Thoracic aorta (tissue), 2 donors: ENCODE data around the gene MAP1LC3A. TPM values are rescaled to one million over a fixed set of nuclear protein-coding genes. Genes with fewer than 3 reads are reported as not detected.
"Not testable (repeated sequence)": the region's sequence is repeated elsewhere in the genome, so short reads cannot be mapped to it uniquely, and the experiment has no call there.

Experiments
- ATAC-seq: fragments of 150-250 bp; one replicate; pipeline ENCODE4 v1.8.0; 2017; ENCODE audit warnings: low read depth; ENCODE audit not compliant: insufficient number of reproducible peaks, low FRiP score
- DNase-seq: peaks from one replicate; pipeline ENCODE4 v3.0.0-alpha.2; 2020; ENCODE audit warnings: low spot score
- H3K27ac ChIP-seq, 2 donors: fragments of 200-600 bp; sonication (generic); 1 replicate in 1 of 2; 2 replicates in 1 of 2; pipeline ENCODE4 v1.5.1; 2016; ENCODE audit warnings: mild to moderate bottlenecking in 2 of 2, moderate library complexity in 2 of 2
- H3K27me3 ChIP-seq: fragments of 200-600 bp; sonication (generic); replicated peaks from 2 replicates; pipeline ENCODE4 v1.6.0; 2016; ENCODE audit warnings: mild to moderate bottlenecking; ENCODE audit not compliant: insufficient read depth
- H3K36me3 ChIP-seq: fragments of 200-600 bp; sonication (generic); one replicate; pipeline ENCODE4 v1.5.1; 2016
- H3K4me1 ChIP-seq, 2 donors: fragments of 200-600 bp; sonication (generic); 1 replicate in 1 of 2; 2 replicates in 1 of 2; pipeline versions ENCODE4 v1.5.1 to v1.6.0; 2016; ENCODE audit warnings: low read depth in 2 of 2, mild to moderate bottlenecking in 1 of 2; ENCODE audit not compliant: control insufficient read depth in 1 of 2
- H3K4me3 ChIP-seq: fragments of 200-600 bp; sonication (generic); 2 replicates; pipeline ENCODE4 v1.5.1; 2016; ENCODE audit warnings: mild to moderate bottlenecking
- H3K9me3 ChIP-seq: fragments of 200-600 bp; sonication (generic); 2 replicates; pipeline ENCODE4 v1.5.1; 2016
- total RNA-seq, 2 donors: library from RNA; depleted of rRNA; stranded (reverse); fragments of >200 nt; gene quantifications; one replicate each; pipeline versions ENCODE4 v1.1.0 to v1.2.3, GENCODE V29; 2016
- TF ChIP-seq, protein P1 (sequence below): fragments of 200-600 bp; sonication (generic); IDR thresholded peaks from one replicate; pipeline ENCODE4 v1.5.1; 2019; ENCODE audit warnings: antibody characterized with exemption

The MAP1LC3A gene
- total RNA-seq, 2 donors from 2014 or later = 39.2 to 79.6 TPM

DNA sequence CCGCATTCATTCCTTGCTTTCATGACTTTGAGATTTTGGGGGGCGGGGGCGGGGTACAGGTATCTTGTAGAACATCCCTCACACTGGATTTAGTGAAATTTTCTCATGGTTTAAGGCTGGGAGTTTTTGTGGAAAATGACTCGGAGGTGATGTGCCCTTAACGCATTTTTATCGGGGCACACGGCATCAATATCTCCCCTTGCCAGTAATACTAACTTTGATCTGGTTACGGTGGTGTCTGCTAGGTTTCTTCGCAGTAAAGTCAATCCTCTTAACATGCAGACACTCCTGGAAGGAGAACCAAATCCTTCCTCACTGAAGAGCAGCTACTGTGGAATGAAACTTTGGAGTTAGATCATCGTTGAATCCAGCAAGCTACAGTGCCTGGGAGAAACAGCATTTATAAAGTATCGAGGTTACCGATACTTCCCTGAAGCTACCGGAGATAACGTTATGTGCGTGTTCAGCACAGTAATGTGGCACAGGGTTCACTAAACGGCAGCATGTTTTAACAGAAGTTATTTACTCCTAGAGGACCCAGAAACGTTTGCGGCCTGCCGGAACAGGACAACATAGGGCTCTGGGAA, 43.5 kb upstream of the MAP1LC3A start:
- DNase-seq (no peak), ATAC-seq (no peak)
- Histone ChIP-seq H3K4me1 (peaks cover 3 to 31% of the 10 kb centered on the region in 2 donors), H3K9me3 (no peaks in the 10 kb centered on the region), H3K27ac (peak overlapping the region; percentile 86 to 96), H3K4me3 (peak overlapping the region; percentile 79), H3K27me3 (no peaks in the 10 kb centered on the region), H3K36me3 (no peaks in the 10 kb centered on the region)
- TF ChIP-seq, protein P1, sequence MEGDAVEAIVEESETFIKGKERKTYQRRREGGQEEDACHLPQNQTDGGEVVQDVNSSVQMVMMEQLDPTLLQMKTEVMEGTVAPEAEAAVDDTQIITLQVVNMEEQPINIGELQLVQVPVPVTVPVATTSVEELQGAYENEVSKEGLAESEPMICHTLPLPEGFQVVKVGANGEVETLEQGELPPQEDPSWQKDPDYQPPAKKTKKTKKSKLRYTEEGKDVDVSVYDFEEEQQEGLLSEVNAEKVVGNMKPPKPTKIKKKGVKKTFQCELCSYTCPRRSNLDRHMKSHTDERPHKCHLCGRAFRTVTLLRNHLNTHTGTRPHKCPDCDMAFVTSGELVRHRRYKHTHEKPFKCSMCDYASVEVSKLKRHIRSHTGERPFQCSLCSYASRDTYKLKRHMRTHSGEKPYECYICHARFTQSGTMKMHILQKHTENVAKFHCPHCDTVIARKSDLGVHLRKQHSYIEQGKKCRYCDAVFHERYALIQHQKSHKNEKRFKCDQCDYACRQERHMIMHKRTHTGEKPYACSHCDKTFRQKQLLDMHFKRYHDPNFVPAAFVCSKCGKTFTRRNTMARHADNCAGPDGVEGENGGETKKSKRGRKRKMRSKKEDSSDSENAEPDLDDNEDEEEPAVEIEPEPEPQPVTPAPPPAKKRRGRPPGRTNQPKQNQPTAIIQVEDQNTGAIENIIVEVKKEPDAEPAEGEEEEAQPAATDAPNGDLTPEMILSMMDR = no peak

DNA sequence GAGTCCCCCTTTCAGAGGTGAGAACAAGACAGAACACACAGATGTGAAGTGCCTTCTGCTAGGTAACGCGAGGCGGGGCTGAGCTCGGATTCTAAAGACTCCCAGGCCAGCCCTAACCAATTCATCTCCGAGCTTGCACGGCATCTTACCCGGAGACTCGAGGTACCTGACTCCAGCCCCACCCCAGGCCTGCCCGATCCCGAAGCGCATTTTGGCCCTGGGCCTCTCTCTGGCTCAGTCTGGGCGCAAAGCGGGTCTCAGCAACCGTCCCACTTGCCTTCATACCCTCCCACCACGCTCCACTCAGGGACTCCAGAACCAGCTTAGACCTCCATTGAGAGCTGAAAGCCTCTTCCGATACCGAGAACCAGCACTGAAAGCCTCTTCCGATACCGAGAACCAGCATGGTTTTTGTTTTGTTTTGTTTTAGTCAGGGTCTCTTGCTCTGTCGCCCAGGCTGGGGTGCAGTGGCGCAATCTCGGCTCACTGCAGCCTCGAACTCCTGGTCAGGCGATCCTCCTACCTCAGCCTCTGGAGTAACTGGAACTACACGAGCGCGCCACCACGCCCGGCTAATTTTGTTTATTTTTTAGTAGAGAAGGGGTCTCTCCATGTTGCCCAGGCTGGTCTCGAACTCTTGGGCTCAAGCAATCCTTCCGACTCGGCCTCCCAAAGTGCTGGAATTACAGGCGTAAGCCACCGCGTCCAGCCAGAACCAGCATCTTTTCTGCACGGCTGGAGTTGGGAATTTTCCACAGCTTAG, 42.9 kb upstream of the MAP1LC3A start:
- Histone ChIP-seq H3K4me3 (peak overlapping the region; percentile 79), H3K9me3 (no peaks in the 10 kb centered on the region), H3K36me3 (no peaks in the 10 kb centered on the region), H3K27ac (peak overlapping the region; percentile 86 to 96), H3K27me3 (no peaks in the 10 kb centered on the region), H3K4me1 (peaks cover 7 to 37% of the 10 kb centered on the region in 2 donors)
- ATAC-seq (peak; percentile 55), DNase-seq (no peak)
- TF ChIP-seq, protein P1 = no peak

DNA sequence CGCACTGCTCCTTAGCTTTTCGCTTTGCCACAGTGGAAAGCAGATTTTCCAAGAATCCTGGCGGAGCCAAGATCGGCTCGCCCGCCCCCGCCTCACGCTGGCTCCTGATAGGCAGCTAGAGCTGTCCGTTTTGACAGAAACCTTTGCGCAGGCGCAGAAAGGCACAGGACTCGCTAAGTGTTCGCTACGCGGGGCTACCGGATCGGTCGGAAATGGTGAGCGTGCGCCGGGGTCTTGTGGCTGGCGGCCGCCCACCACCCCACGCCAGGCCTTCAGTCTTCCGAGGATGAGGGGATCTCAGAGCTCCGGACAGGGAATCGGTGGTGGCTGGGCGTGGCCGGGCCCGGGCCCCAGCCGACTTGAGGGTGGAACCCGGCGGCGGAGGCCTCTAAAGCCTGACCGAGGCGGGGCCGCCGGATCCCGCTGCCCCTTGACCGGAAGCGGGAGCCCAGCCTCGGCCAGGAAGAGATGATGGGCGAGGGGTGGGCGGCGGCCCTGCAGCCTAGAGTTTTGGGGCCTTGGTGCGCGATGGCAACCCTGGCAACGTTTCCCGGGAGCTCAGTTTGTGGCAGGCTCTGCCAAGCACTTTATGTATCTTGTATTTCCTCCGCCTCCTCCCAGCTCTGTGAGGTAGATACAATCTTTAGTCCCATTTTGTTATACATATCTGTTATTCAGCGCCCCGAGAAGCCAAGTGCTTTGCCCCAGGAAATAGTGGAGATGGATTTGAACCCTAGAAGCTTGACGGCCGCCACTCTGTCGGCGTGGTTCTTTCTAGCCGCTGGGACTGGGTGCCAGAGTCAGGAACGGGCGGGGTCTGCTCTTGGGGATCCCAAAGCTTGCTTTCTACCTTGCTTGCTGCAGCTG, 42.0 kb upstream of the MAP1LC3A start, which contains the start of gene DYNLRB1:
Gene DYNLRB1, plus strand, starts transcription at position 176 of the 867 bp plus-strand sequence. Its CDS starts 37 bp downstream, at position 213.
- Histone ChIP-seq H3K4me3 (peak within 1 kb of the TSS; percentile 79), H3K27me3 (no peaks in the 10 kb centered on the region), H3K27ac (peak within 1 kb of the TSS; percentile 86 to 96), H3K9me3 (no peaks in the 10 kb centered on the region), H3K4me1 (peaks cover 10 to 45% of the 10 kb centered on the region in 2 donors), H3K36me3 (no peaks in the 10 kb centered on the region)
- ATAC-seq = peak; percentile 86
- peak; percentile 90 for DNase-seq
- TF ChIP-seq, protein P1 = no peak

DNA sequence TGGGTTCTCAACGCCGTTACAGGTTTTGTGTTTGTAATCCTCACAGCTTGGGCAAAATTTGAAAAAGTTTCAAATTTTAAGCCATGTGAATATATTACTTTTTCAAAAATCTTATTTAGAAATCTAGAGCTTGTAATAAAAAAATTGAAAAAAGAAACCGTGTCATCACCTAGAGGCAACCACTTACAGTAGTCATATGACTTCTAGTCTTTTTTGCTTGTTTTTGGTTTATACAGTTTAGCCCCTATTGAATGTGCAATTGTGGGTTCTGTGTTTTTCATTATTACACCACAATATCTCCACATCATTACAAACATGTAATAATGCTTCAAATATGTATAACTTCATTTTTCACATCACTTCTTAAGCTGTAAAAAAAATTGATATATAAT, 41.4 kb upstream of the MAP1LC3A start:
- TF ChIP-seq, protein P1 = no peak
- DNase-seq = no peak
- no peaks in the 10 kb centered on the region for H3K27me3 ChIP-seq
- H3K9me3 ChIP-seq = no peaks in the 10 kb centered on the region
- peaks cover 10 to 48% of the 10 kb centered on the region in 2 donors for H3K4me1 ChIP-seq
- H3K36me3 ChIP-seq = no peaks in the 10 kb centered on the region
- peak overlapping the region; percentile 86 to 96 for H3K27ac ChIP-seq
- no peak for ATAC-seq
- H3K4me3 ChIP-seq = peak overlapping the region; percentile 79

DNA sequence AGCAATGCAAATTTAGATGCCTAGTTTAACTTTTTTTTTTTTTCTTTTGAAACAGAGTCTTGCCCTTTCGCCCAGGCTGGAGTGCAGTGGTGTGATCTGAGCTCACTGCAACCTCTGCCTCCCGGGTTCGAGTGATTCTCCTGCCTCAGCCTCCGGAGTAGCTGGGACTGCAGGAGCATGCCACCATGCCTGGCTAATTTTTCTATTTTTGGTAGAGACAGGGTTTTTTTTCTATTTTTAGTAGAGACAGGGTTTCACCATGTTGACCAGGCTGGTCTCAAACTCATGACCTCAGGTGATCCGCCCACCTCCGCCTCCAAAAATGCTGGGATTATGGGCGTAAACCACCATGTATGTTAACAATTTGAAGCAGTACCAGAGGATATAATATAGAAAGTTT, 39.7 kb upstream of the MAP1LC3A start:
- ATAC-seq, H3K27me3 ChIP-seq, H3K36me3 ChIP-seq, H3K4me3 ChIP-seq, H3K9me3 ChIP-seq, H3K27ac ChIP-seq, DNase-seq: not testable (repeated sequence)
- peaks cover 16 to 65% of the 10 kb centered on the region in 2 donors for H3K4me1 ChIP-seq

DNA sequence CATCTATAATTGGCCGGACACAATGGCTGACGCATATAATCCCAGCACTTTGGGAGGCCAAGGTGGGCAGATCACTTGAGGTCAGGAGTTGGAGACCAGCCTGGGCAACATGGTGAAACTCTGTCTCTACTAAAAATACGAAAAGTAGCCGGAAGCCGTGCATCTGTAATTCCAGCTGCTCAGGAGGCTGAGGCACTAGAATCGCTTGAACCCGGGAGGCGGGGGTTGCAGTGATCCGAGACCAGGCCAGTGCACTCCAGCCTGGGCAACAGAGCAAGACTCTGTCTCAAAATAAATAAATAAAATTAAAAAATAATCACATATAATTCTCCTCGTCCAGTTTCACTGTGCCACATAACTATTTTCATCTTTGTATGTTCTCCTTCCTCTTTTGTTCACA, 38.7 kb upstream of the MAP1LC3A start:
- not testable (repeated sequence) for DNase-seq, H3K9me3 ChIP-seq, ATAC-seq, H3K27ac ChIP-seq, H3K27me3 ChIP-seq, H3K4me3 ChIP-seq, H3K36me3 ChIP-seq
- peaks cover 14 to 62% of the 10 kb centered on the region in 2 donors for H3K4me1 ChIP-seq
